ENCODE data around the gene BPIFB3. TPM values are rescaled to one million over a fixed set of nuclear protein-coding genes. Genes with fewer than 3 reads are reported as not detected.

The BPIFB3 gene
- total RNA-seq, 1 experiment from 2014 or later, result not detected

DNA sequence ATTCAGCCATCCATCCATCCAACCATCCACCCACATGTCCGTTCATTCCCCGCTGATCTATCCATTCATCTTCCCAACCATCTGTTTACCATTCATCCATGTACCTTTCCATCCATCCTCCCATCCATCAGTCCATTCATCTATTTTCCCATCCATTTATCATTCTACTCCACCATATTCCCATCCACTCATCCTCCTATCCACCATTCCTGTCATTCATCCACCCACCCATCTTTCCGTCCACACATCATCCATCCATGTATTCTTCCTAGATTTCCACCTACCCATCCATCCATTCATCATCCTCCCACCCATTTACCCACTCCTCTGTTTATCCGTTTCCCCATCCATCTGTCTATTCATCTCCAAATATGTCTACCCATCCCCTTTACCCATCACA, 15.5 kb upstream of the BPIFB3 start:
- CTCF ChIA-PET, result no interaction called here
- POLR2A ChIA-PET, result interaction anchor here (0.7 kb wide), 1 partner anchor 218 kb away, joined by 3 read pairs; no protein-coding TSS in a partner anchor
- in situ Hi-C loops (cut with HindIII; ENCODE audit: low pct_unique_long_range_greater_than_20kb, low sequenced_read_pairs) (no loop called here), intact Hi-C loops (cut with micrococcal nuclease; ENCODE audit: unreplicated experiment) (no loop called here)
- Histone ChIP-seq H3K4me3 (ENCODE audit: low read depth in 2 of 2, low read length in 2 of 2) (no peak overlapping the region), H3K4me1 (ENCODE audit: control insufficient read depth, insufficient read depth, low read length) (no peaks in the 10 kb centered on the region), H3K9me3 (ENCODE audit: control insufficient read depth, insufficient read depth, low read depth, low read length) (no peaks in the 10 kb centered on the region), H3K27ac (ENCODE audit: low read length) (no peak overlapping the region), H3K36me3 (ENCODE audit: control insufficient read depth, insufficient read depth, low read length) (no peaks in the 10 kb centered on the region), H3K27me3 (ENCODE audit: control insufficient read depth, insufficient read depth, low read length) (peaks cover 6% of the 10 kb centered on the region; the same call in 1 of the 2 replicates)
- DNase-seq (ENCODE audit: low read depth, low spot score), result no peak
- no TSS peak for BruUV-seq (replicated peaks)
- no peak for ATAC-seq
- TF ChIP-seq, protein P1, sequence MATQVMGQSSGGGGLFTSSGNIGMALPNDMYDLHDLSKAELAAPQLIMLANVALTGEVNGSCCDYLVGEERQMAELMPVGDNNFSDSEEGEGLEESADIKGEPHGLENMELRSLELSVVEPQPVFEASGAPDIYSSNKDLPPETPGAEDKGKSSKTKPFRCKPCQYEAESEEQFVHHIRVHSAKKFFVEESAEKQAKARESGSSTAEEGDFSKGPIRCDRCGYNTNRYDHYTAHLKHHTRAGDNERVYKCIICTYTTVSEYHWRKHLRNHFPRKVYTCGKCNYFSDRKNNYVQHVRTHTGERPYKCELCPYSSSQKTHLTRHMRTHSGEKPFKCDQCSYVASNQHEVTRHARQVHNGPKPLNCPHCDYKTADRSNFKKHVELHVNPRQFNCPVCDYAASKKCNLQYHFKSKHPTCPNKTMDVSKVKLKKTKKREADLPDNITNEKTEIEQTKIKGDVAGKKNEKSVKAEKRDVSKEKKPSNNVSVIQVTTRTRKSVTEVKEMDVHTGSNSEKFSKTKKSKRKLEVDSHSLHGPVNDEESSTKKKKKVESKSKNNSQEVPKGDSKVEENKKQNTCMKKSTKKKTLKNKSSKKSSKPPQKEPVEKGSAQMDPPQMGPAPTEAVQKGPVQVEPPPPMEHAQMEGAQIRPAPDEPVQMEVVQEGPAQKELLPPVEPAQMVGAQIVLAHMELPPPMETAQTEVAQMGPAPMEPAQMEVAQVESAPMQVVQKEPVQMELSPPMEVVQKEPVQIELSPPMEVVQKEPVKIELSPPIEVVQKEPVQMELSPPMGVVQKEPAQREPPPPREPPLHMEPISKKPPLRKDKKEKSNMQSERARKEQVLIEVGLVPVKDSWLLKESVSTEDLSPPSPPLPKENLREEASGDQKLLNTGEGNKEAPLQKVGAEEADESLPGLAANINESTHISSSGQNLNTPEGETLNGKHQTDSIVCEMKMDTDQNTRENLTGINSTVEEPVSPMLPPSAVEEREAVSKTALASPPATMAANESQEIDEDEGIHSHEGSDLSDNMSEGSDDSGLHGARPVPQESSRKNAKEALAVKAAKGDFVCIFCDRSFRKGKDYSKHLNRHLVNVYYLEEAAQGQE (IDR thresholded peaks at IDR 0.05; ENCODE audit: insufficient read depth in 1 of 2, low read depth in 2 of 2, low read length in 1 of 2), result no peak
- TF ChIP-seq, protein P2, sequence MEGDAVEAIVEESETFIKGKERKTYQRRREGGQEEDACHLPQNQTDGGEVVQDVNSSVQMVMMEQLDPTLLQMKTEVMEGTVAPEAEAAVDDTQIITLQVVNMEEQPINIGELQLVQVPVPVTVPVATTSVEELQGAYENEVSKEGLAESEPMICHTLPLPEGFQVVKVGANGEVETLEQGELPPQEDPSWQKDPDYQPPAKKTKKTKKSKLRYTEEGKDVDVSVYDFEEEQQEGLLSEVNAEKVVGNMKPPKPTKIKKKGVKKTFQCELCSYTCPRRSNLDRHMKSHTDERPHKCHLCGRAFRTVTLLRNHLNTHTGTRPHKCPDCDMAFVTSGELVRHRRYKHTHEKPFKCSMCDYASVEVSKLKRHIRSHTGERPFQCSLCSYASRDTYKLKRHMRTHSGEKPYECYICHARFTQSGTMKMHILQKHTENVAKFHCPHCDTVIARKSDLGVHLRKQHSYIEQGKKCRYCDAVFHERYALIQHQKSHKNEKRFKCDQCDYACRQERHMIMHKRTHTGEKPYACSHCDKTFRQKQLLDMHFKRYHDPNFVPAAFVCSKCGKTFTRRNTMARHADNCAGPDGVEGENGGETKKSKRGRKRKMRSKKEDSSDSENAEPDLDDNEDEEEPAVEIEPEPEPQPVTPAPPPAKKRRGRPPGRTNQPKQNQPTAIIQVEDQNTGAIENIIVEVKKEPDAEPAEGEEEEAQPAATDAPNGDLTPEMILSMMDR (IDR thresholded peaks at IDR 0.05), result no peak
- TF ChIP-seq POLR2AphosphoS5 (IDR thresholded peaks at IDR 0.05; ENCODE audit: low read depth, low read length) (no peak), TCF7L2 (IDR thresholded peaks at IDR 0.05; ENCODE audit: low read depth, low read length) (no peak), SIN3A (IDR thresholded peaks at IDR 0.05; ENCODE audit: borderline replicate concordance, insufficient read depth, low read depth, low read length) (no peak)

DNA sequence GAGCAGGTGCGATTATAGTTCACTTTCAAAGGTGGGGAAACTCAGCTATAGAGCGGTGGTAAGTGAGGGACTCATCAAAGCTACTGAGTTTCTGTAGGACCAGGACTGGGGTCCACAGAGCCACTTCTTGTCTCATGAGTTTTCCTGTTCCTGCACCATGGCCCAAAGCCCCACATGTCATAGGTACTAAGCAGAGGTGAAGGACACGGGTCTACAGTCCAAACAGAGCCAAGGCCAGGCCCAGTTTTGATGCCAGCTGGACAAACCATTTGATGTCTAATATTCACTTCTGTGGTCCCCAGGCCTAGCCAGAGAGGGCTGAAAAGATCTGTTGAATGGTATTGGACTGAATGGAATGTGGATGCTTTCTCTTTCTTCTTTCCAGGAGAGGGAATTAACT, 11.3 kb upstream of the BPIFB3 start:
- ATAC-seq, result no peak
- H3K4me1 ChIP-seq (ENCODE audit: control insufficient read depth, insufficient read depth, low read length), result no peaks in the 10 kb centered on the region
- no peak for DNase-seq (ENCODE audit: low read depth, low spot score)
- no peak overlapping the region for H3K27ac ChIP-seq (ENCODE audit: low read length)
- intact Hi-C loops (cut with micrococcal nuclease; ENCODE audit: unreplicated experiment) (no loop called here), in situ Hi-C loops (cut with HindIII; ENCODE audit: low pct_unique_long_range_greater_than_20kb, low sequenced_read_pairs) (no loop called here)
- ChIA-PET CTCF (interaction anchor here (0.8 kb wide), 1 partner anchor 51 kb away, joined by 3 read pairs; no protein-coding TSS in a partner anchor), POLR2A (no interaction called here)
- BruUV-seq (replicated peaks), result no TSS peak
- peaks cover 4% of the 10 kb centered on the region; the same call in 1 of the 2 replicates for H3K27me3 ChIP-seq (ENCODE audit: control insufficient read depth, insufficient read depth, low read length)
- TF ChIP-seq, protein P1 (IDR thresholded peaks at IDR 0.05; ENCODE audit: insufficient read depth in 1 of 2, low read depth in 2 of 2, low read length in 1 of 2), result no peak
- TF ChIP-seq POLR2AphosphoS5 (IDR thresholded peaks at IDR 0.05; ENCODE audit: low read depth, low read length) (no peak), TCF7L2 (IDR thresholded peaks at IDR 0.05; ENCODE audit: low read depth, low read length) (no peak), SIN3A (IDR thresholded peaks at IDR 0.05; ENCODE audit: borderline replicate concordance, insufficient read depth, low read depth, low read length) (no peak)
- TF ChIP-seq, protein P2 (IDR thresholded peaks at IDR 0.05), result no peak
- H3K36me3 ChIP-seq (ENCODE audit: control insufficient read depth, insufficient read depth, low read length), result no peaks in the 10 kb centered on the region
- no peak overlapping the region for H3K4me3 ChIP-seq (ENCODE audit: low read depth in 2 of 2, low read length in 2 of 2)
- H3K9me3 ChIP-seq (ENCODE audit: control insufficient read depth, insufficient read depth, low read depth, low read length), result no peaks in the 10 kb centered on the region

All from Panc1 (cell line).